Mucosa of rectum (tissue), 2 donors: ENCODE measurements around the gene ETS2.

Experiments used
- H3K27ac ChIP-seq, 2 donors: one replicate each; pipeline ENCODE4 v1.7.0; 2013; ENCODE audit warnings: inconsistent platforms in 2 of 2, low read depth in 2 of 2, low read length in 2 of 2
- H3K27me3 ChIP-seq, 2 donors: one replicate each; pipeline ENCODE4 v1.7.0; 2013; ENCODE audit warnings: low read length in 2 of 2; ENCODE audit not compliant: control insufficient read depth in 2 of 2, insufficient read depth in 2 of 2
- H3K36me3 ChIP-seq, 2 donors: one replicate each; pipeline ENCODE4 v1.7.0; 2013; ENCODE audit warnings: low read length in 2 of 2; ENCODE audit not compliant: control insufficient read depth in 2 of 2, insufficient read depth in 2 of 2
- H3K4me1 ChIP-seq, 2 donors: one replicate each; pipeline ENCODE4 v1.7.0; 2013; ENCODE audit warnings: low read length in 2 of 2, mild to moderate bottlenecking in 1 of 2; ENCODE audit not compliant: control insufficient read depth in 2 of 2, insufficient read depth in 2 of 2
- H3K4me3 ChIP-seq, 2 donors: one replicate each; pipeline ENCODE4 v1.7.0; 2013; ENCODE audit warnings: low read length in 2 of 2
- H3K9ac ChIP-seq, 2 donors: one replicate each; pipeline ENCODE4 v1.7.0; 2013; ENCODE audit warnings: low read length in 2 of 2, low read depth in 1 of 2, mild to moderate bottlenecking in 1 of 2
- H3K9me3 ChIP-seq, 2 donors: one replicate each; pipeline ENCODE4 v1.7.0; 2013; ENCODE audit warnings: low read length in 2 of 2; ENCODE audit not compliant: control insufficient read depth in 2 of 2
- donor health status: healthy.
- donor health status: Normal muscosa, but diverticular disease.

Gene ETS2

GRCh38 chr21:38800046-38800758 is 5.5 kb upstream of the ETS2 start:
- peaks cover 29 to 64% of the 10 kb centered on the region in 2 donors for H3K4me1 ChIP-seq
- H3K4me3 ChIP-seq = no peak overlapping the region
- H3K36me3 ChIP-seq = no peaks in the 10 kb centered on the region
- H3K9ac ChIP-seq = no peak overlapping the region
- no peak overlapping the region for H3K27ac ChIP-seq
- no peaks in the 10 kb centered on the region for H3K9me3 ChIP-seq
- H3K27me3 ChIP-seq = no peaks in the 10 kb centered on the region

- Histone ChIP-seq H3K4me1 (peaks cover 27 to 59% of the 10 kb centered on the region in 2 donors), H3K36me3 (no peaks in the 10 kb centered on the region), H3K4me3 (no peak overlapping the region), H3K27me3 (no peaks in the 10 kb centered on the region), H3K9me3 (no peaks in the 10 kb centered on the region), H3K9ac (no peak overlapping the region), H3K27ac (no peak overlapping the region)
Measured at GRCh38 chr21:38800924-38801744, 4.6 kb upstream of the ETS2 start.

- peaks cover 27 to 50% of the 10 kb centered on the region in 2 donors for H3K4me1 ChIP-seq
- no peaks in the 10 kb centered on the region for H3K9me3 ChIP-seq
- no peak overlapping the region for H3K4me3 ChIP-seq
- no peaks in the 10 kb centered on the region for H3K27me3 ChIP-seq
- no peaks in the 10 kb centered on the region for H3K36me3 ChIP-seq
- peak overlapping the region; percentile 26 to 98 for H3K9ac ChIP-seq
- peak overlapping the region; percentile 97 to 98 for H3K27ac ChIP-seq
Measured at GRCh38 chr21:38802050-38803026, 3.4 kb upstream of the ETS2 start.

- Histone ChIP-seq H3K4me1 (peaks cover 25 to 45% of the 10 kb centered on the region in 2 donors), H3K9me3 (no peaks in the 10 kb centered on the region), H3K4me3 (no peak overlapping the region), H3K9ac (peak overlapping the region; percentile 8 to 98), H3K27ac (peak overlapping the region; percentile 97 to 98), H3K27me3 (no peaks in the 10 kb centered on the region), H3K36me3 (peaks cover 0 to 3% of the 10 kb centered on the region in 2 donors)
Measured at GRCh38 chr21:38803075-38803660, 2.6 kb upstream of the ETS2 start.

- H3K27ac ChIP-seq = peak overlapping the region; percentile 97 to 98
- no peaks in the 10 kb centered on the region for H3K9me3 ChIP-seq
- peaks cover 0 to 3% of the 10 kb centered on the region in 2 donors for H3K36me3 ChIP-seq
- H3K9ac ChIP-seq = peak overlapping the region; percentile 92 to 98
- no peaks in the 10 kb centered on the region for H3K27me3 ChIP-seq
- H3K4me1 ChIP-seq = peaks cover 26 to 36% of the 10 kb centered on the region in 2 donors
- peak overlapping the region; percentile 81 to 93 for H3K4me3 ChIP-seq
Measured at GRCh38 chr21:38804030-38804788, 1.5 kb upstream of the ETS2 start.

- peak overlapping the region; percentile 97 to 98 for H3K27ac ChIP-seq
- H3K4me3 ChIP-seq = peak overlapping the region; percentile 81 to 93
- peaks cover 26 to 40% of the 10 kb centered on the region in 2 donors for H3K4me1 ChIP-seq
- no peaks in the 10 kb centered on the region for H3K9me3 ChIP-seq
- H3K27me3 ChIP-seq = no peaks in the 10 kb centered on the region
- H3K36me3 ChIP-seq = peaks cover 4 to 6% of the 10 kb centered on the region in 2 donors
- peak overlapping the region; percentile 92 to 98 for H3K9ac ChIP-seq
Measured at GRCh38 chr21:38804789-38805327, 871 bp upstream of the ETS2 start.

GRCh38 chr21:38806153-38806941 is 618 bp downstream of the ETS2 start:
- peak overlapping the region; percentile 92 to 98 for H3K9ac ChIP-seq
- H3K27ac ChIP-seq = peak overlapping the region; percentile 97 to 98
- no peaks in the 10 kb centered on the region for H3K9me3 ChIP-seq
- no peaks in the 10 kb centered on the region for H3K27me3 ChIP-seq
- peaks cover 30 to 53% of the 10 kb centered on the region in 2 donors for H3K4me1 ChIP-seq
- H3K36me3 ChIP-seq = peaks cover 9 to 21% of the 10 kb centered on the region in 2 donors
- H3K4me3 ChIP-seq = peak overlapping the region; percentile 81 to 93

GRCh38 chr21:38806942-38807284 is 1.2 kb downstream of the ETS2 start:
- Histone ChIP-seq H3K4me1 (peaks cover 31 to 53% of the 10 kb centered on the region in 2 donors), H3K36me3 (peaks cover 9 to 21% of the 10 kb centered on the region in 2 donors), H3K9me3 (no peaks in the 10 kb centered on the region), H3K27ac (peak overlapping the region; percentile 97 to 98), H3K9ac (peak overlapping the region; percentile 92 to 98), H3K4me3 (peak overlapping the region; percentile 81 to 93), H3K27me3 (no peaks in the 10 kb centered on the region)
